ENCODE measurements around the gene MYOM1. TPM values are rescaled to one million over a fixed set of nuclear protein-coding genes. Genes with fewer than 3 reads are reported as not detected.

The MYOM1 gene
- total and polyA plus RNA-seq, 2 donors from 2014 or later = 2.1 to 6.8 TPM

DNA sequence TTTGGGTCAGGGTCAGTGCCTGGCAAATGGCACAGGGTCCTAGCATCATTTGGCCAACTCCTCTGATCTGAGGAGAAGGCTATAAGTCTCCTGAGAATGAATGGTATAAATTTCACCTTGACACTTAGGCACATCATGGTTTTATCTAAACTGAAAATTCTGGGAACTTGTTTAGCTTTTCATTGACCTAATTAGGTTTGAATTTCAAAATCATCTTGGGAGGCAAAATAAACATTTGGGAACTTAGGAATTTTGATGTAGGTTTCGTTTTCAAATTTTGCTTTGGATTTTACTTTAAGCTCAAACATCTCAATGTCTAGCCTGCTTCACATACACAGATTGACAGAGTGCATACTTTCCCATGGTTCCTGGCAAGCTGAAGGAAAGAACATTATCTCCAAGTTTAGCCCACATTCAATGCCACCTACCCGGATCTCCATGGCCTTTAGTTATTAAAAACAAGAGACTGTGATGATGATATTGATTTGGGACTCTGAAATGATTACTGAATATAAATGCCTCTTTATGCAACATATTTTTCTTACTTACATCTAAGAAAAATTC, 44.5 kb downstream of the MYOM1 start:
- Histone ChIP-seq H3K36me3 (ENCODE audit: control insufficient read depth in 2 of 3, insufficient read depth in 3 of 3, low read length in 3 of 3) (no peaks in the 10 kb centered on the region), H3K9me3 (ENCODE audit: control insufficient read depth in 2 of 3, insufficient read depth in 1 of 3, low read length in 3 of 3) (no peaks in the 10 kb centered on the region), H3K27me3 (ENCODE audit: control insufficient read depth, insufficient read depth, low read length) (no peaks in the 10 kb centered on the region), H3K9ac (ENCODE audit: low read length in 3 of 3) (no peak overlapping the region), H3K4me3 (ENCODE audit: low read length in 3 of 3) (no peak overlapping the region), H3K4me1 (ENCODE audit: control insufficient read depth in 2 of 3, insufficient read depth in 2 of 3, low read depth in 1 of 3, low read length in 3 of 3) (no peaks in the 10 kb centered on the region), H3K27ac (ENCODE audit: low read depth in 2 of 2, low read length in 2 of 2) (no peak overlapping the region)
- FAIRE-seq (no peak), DNase-seq (no peak)
- TF ChIP-seq, protein P1, sequence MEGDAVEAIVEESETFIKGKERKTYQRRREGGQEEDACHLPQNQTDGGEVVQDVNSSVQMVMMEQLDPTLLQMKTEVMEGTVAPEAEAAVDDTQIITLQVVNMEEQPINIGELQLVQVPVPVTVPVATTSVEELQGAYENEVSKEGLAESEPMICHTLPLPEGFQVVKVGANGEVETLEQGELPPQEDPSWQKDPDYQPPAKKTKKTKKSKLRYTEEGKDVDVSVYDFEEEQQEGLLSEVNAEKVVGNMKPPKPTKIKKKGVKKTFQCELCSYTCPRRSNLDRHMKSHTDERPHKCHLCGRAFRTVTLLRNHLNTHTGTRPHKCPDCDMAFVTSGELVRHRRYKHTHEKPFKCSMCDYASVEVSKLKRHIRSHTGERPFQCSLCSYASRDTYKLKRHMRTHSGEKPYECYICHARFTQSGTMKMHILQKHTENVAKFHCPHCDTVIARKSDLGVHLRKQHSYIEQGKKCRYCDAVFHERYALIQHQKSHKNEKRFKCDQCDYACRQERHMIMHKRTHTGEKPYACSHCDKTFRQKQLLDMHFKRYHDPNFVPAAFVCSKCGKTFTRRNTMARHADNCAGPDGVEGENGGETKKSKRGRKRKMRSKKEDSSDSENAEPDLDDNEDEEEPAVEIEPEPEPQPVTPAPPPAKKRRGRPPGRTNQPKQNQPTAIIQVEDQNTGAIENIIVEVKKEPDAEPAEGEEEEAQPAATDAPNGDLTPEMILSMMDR (IDR thresholded peaks at IDR 0.05; ENCODE audit: borderline replicate concordance, extremely low read depth, insufficient read depth) = no peak
- intact Hi-C loops (cut with DNase I) = no loop called here

- H3K27ac ChIP-seq (ENCODE audit: low read depth in 2 of 2, low read length in 2 of 2) = no peak overlapping the region
- no peaks in the 10 kb centered on the region for H3K36me3 ChIP-seq (ENCODE audit: control insufficient read depth in 2 of 3, insufficient read depth in 3 of 3, low read length in 3 of 3)
- DNase-seq = no peak
Observed at GRCh38 chr18:3172097-3172496, 47.7 kb downstream of the MYOM1 start.

GRCh38 chr18:3171631-3172030, 48.1 kb downstream of the MYOM1 start:
- intact Hi-C loops (cut with DNase I) = no loop called here
- H3K4me3 ChIP-seq (ENCODE audit: low read length in 3 of 3) = no peak overlapping the region
- no peaks in the 10 kb centered on the region for H3K36me3 ChIP-seq (ENCODE audit: control insufficient read depth in 2 of 3, insufficient read depth in 3 of 3, low read length in 3 of 3)
- no peak overlapping the region for H3K27ac ChIP-seq (ENCODE audit: low read depth in 2 of 2, low read length in 2 of 2)
- no peaks in the 10 kb centered on the region for H3K9me3 ChIP-seq (ENCODE audit: control insufficient read depth in 2 of 3, insufficient read depth in 1 of 3, low read length in 3 of 3)
- no peaks in the 10 kb centered on the region for H3K4me1 ChIP-seq (ENCODE audit: control insufficient read depth in 2 of 3, insufficient read depth in 2 of 3, low read depth in 1 of 3, low read length in 3 of 3)
- DNase-seq (peak in 2 of 5 donors; percentile 54 to 69), FAIRE-seq (no peak)
- H3K9ac ChIP-seq (ENCODE audit: low read length in 3 of 3) = no peak overlapping the region
- H3K27me3 ChIP-seq (ENCODE audit: control insufficient read depth, insufficient read depth, low read length) = no peaks in the 10 kb centered on the region
- TF ChIP-seq, protein P1 (IDR thresholded peaks at IDR 0.05; ENCODE audit: borderline replicate concordance, extremely low read depth, insufficient read depth) = no peak

More at GRCh38 chr18:3172097-3172496, 47.7 kb downstream of the MYOM1 start:
- H3K9ac ChIP-seq (ENCODE audit: low read length in 3 of 3) = no peak overlapping the region
- no peaks in the 10 kb centered on the region for H3K9me3 ChIP-seq (ENCODE audit: control insufficient read depth in 2 of 3, insufficient read depth in 1 of 3, low read length in 3 of 3)
- H3K4me1 ChIP-seq (ENCODE audit: control insufficient read depth in 2 of 3, insufficient read depth in 2 of 3, low read depth in 1 of 3, low read length in 3 of 3) = no peaks in the 10 kb centered on the region
- TF ChIP-seq, protein P1 (IDR thresholded peaks at IDR 0.05; ENCODE audit: borderline replicate concordance, extremely low read depth, insufficient read depth) = no peak
- H3K27me3 ChIP-seq (ENCODE audit: control insufficient read depth, insufficient read depth, low read length) = no peaks in the 10 kb centered on the region
- intact Hi-C loops (cut with DNase I) = no loop called here
- H3K4me3 ChIP-seq (ENCODE audit: low read length in 3 of 3) = no peak overlapping the region
- FAIRE-seq = no peak

Measured in kidney (tissue), 14 donors.